Measurements from ENCODE around the gene CHD6.

CHD6 gene

GRCh38 chr20:41524980-41525613 is 93.1 kb downstream of the CHD6 start:
- H3K4me3 Mint-ChIP-seq: no peak overlapping the region
- ATAC-seq (replicated peaks; ENCODE audit: extremely low read depth, poor library complexity, severe bottlenecking) (no peak), DNase-seq (ENCODE audit: low spot score in 2 of 2) (no peak)
- no peaks in the 10 kb centered on the region for H3K9me3 Mint-ChIP-seq
- peaks cover 44% of the 10 kb centered on the region for H3K4me1 Mint-ChIP-seq
- H3K27ac Mint-ChIP-seq (ENCODE audit: low read depth): peak overlapping the region; percentile 29
- no peaks in the 10 kb centered on the region for H3K27me3 Mint-ChIP-seq
- H3K36me3 Mint-ChIP-seq (ENCODE audit: insufficient read depth): peaks cover 4% of the 10 kb centered on the region

- H3K9me3 Mint-ChIP-seq: no peaks in the 10 kb centered on the region
- H3K36me3 Mint-ChIP-seq (ENCODE audit: insufficient read depth): peaks cover 2% of the 10 kb centered on the region
- no peaks in the 10 kb centered on the region for H3K27me3 Mint-ChIP-seq
- no peak overlapping the region for H3K27ac Mint-ChIP-seq (ENCODE audit: low read depth)
- no peak for DNase-seq (ENCODE audit: low spot score in 2 of 2)
- ATAC-seq (replicated peaks; ENCODE audit: extremely low read depth, poor library complexity, severe bottlenecking): no peak
- H3K4me1 Mint-ChIP-seq: peaks cover 38% of the 10 kb centered on the region
- H3K4me3 Mint-ChIP-seq: no peak overlapping the region
Measured at GRCh38 chr20:41523857-41524256, 94.3 kb downstream of the CHD6 start.

GRCh38 chr20:41513829-41514228 is 104.3 kb downstream of the CHD6 start:
- H3K4me1 Mint-ChIP-seq: peaks cover 46% of the 10 kb centered on the region
- no peaks in the 10 kb centered on the region for H3K9me3 Mint-ChIP-seq
- H3K4me3 Mint-ChIP-seq: no peak overlapping the region
- no peaks in the 10 kb centered on the region for H3K27me3 Mint-ChIP-seq
- DNase-seq (ENCODE audit: low spot score in 2 of 2) (no peak), ATAC-seq (replicated peaks; ENCODE audit: extremely low read depth, poor library complexity, severe bottlenecking) (no peak)
- no peak overlapping the region for H3K27ac Mint-ChIP-seq (ENCODE audit: low read depth)
- H3K36me3 Mint-ChIP-seq (ENCODE audit: insufficient read depth): peaks cover 26% of the 10 kb centered on the region

- ATAC-seq (replicated peaks; ENCODE audit: extremely low read depth, poor library complexity, severe bottlenecking): no peak
- Mint-ChIP-seq H3K9me3 (no peaks in the 10 kb centered on the region), H3K4me3 (no peak overlapping the region), H3K4me1 (peaks cover 51% of the 10 kb centered on the region), H3K27ac (ENCODE audit: low read depth) (no peak overlapping the region), H3K36me3 (ENCODE audit: insufficient read depth) (peaks cover 32% of the 10 kb centered on the region), H3K27me3 (no peaks in the 10 kb centered on the region)
- no peak for DNase-seq (ENCODE audit: low spot score in 2 of 2)
Measured at GRCh38 chr20:41512624-41513023, 105.6 kb downstream of the CHD6 start.

- H3K36me3 Mint-ChIP-seq (ENCODE audit: insufficient read depth): peaks cover 32% of the 10 kb centered on the region
- H3K9me3 Mint-ChIP-seq: no peaks in the 10 kb centered on the region
- H3K27me3 Mint-ChIP-seq: no peaks in the 10 kb centered on the region
- ATAC-seq (replicated peaks; ENCODE audit: extremely low read depth, poor library complexity, severe bottlenecking) (no peak), DNase-seq (ENCODE audit: low spot score in 2 of 2) (no peak)
- peaks cover 44% of the 10 kb centered on the region for H3K4me1 Mint-ChIP-seq
- peak overlapping the region; percentile 4 for H3K27ac Mint-ChIP-seq (ENCODE audit: low read depth)
- H3K4me3 Mint-ChIP-seq: no peak overlapping the region
Measured at GRCh38 chr20:41510847-41511450, 107.2 kb downstream of the CHD6 start.

- H3K27me3 Mint-ChIP-seq: no peaks in the 10 kb centered on the region
- H3K36me3 Mint-ChIP-seq (ENCODE audit: insufficient read depth): peaks cover 32% of the 10 kb centered on the region
- peaks cover 40% of the 10 kb centered on the region for H3K4me1 Mint-ChIP-seq
- no peaks in the 10 kb centered on the region for H3K9me3 Mint-ChIP-seq
- DNase-seq (ENCODE audit: low spot score in 2 of 2) (no peak), ATAC-seq (replicated peaks; ENCODE audit: extremely low read depth, poor library complexity, severe bottlenecking) (no peak)
- no peak overlapping the region for H3K27ac Mint-ChIP-seq (ENCODE audit: low read depth)
- H3K4me3 Mint-ChIP-seq: no peak overlapping the region
Measured at GRCh38 chr20:41510224-41510623, 108.0 kb downstream of the CHD6 start.

- Mint-ChIP-seq H3K9me3 (no peaks in the 10 kb centered on the region), H3K4me1 (peaks cover 34% of the 10 kb centered on the region), H3K4me3 (no peak overlapping the region), H3K36me3 (ENCODE audit: insufficient read depth) (peaks cover 29% of the 10 kb centered on the region), H3K27me3 (no peaks in the 10 kb centered on the region), H3K27ac (ENCODE audit: low read depth) (no peak overlapping the region)
- ATAC-seq (replicated peaks; ENCODE audit: extremely low read depth, poor library complexity, severe bottlenecking): no peak
- no peak for DNase-seq (ENCODE audit: low spot score in 2 of 2)
Measured at GRCh38 chr20:41509316-41510200, 108.6 kb downstream of the CHD6 start.

- DNase-seq (ENCODE audit: low spot score in 2 of 2) (no peak), ATAC-seq (replicated peaks; ENCODE audit: extremely low read depth, poor library complexity, severe bottlenecking) (no peak)
- Mint-ChIP-seq H3K4me3 (no peak overlapping the region), H3K27ac (ENCODE audit: low read depth) (peak overlapping the region; percentile 10), H3K9me3 (no peaks in the 10 kb centered on the region), H3K27me3 (no peaks in the 10 kb centered on the region), H3K4me1 (peaks cover 36% of the 10 kb centered on the region), H3K36me3 (ENCODE audit: insufficient read depth) (peaks cover 25% of the 10 kb centered on the region)
Measured at GRCh38 chr20:41508335-41508734, 109.8 kb downstream of the CHD6 start.

- H3K36me3 Mint-ChIP-seq (ENCODE audit: insufficient read depth): peaks cover 24% of the 10 kb centered on the region
- H3K4me3 Mint-ChIP-seq: no peak overlapping the region
- no peaks in the 10 kb centered on the region for H3K9me3 Mint-ChIP-seq
- H3K4me1 Mint-ChIP-seq: peaks cover 36% of the 10 kb centered on the region
- ATAC-seq (replicated peaks; ENCODE audit: extremely low read depth, poor library complexity, severe bottlenecking) (no peak), DNase-seq (ENCODE audit: low spot score in 2 of 2) (no peak)
- H3K27me3 Mint-ChIP-seq: no peaks in the 10 kb centered on the region
- peak overlapping the region; percentile 10 for H3K27ac Mint-ChIP-seq (ENCODE audit: low read depth)
Measured at GRCh38 chr20:41507851-41508250, 110.3 kb downstream of the CHD6 start.

- peaks cover 21% of the 10 kb centered on the region for H3K36me3 Mint-ChIP-seq (ENCODE audit: insufficient read depth)
- H3K27ac Mint-ChIP-seq (ENCODE audit: low read depth): no peak overlapping the region
- no peak for ATAC-seq (replicated peaks; ENCODE audit: extremely low read depth, poor library complexity, severe bottlenecking)
Measured at GRCh38 chr20:41507436-41507835, 110.7 kb downstream of the CHD6 start.

GRCh38 chr20:41506192-41506915 is 111.8 kb downstream of the CHD6 start:
- ATAC-seq (replicated peaks; ENCODE audit: extremely low read depth, poor library complexity, severe bottlenecking) (no peak), DNase-seq (ENCODE audit: low spot score in 2 of 2) (no peak)
- Mint-ChIP-seq H3K9me3 (no peaks in the 10 kb centered on the region), H3K4me3 (no peak overlapping the region), H3K4me1 (peaks cover 28% of the 10 kb centered on the region), H3K36me3 (ENCODE audit: insufficient read depth) (peaks cover 11% of the 10 kb centered on the region), H3K27ac (ENCODE audit: low read depth) (no peak overlapping the region), H3K27me3 (no peaks in the 10 kb centered on the region)

More at GRCh38 chr20:41507436-41507835, 110.7 kb downstream of the CHD6 start:
- Mint-ChIP-seq H3K4me1 (peaks cover 32% of the 10 kb centered on the region), H3K27me3 (no peaks in the 10 kb centered on the region), H3K9me3 (no peaks in the 10 kb centered on the region), H3K4me3 (no peak overlapping the region)
- DNase-seq (ENCODE audit: low spot score in 2 of 2): no peak

- ATAC-seq (replicated peaks; ENCODE audit: extremely low read depth, poor library complexity, severe bottlenecking): no peak
- H3K27ac Mint-ChIP-seq (ENCODE audit: low read depth): no peak overlapping the region
Measured at GRCh38 chr20:41505184-41505583, 113.0 kb downstream of the CHD6 start.

More at GRCh38 chr20:41505184-41505583, 113.0 kb downstream of the CHD6 start:
- Mint-ChIP-seq H3K9me3 (no peaks in the 10 kb centered on the region), H3K4me1 (peaks cover 32% of the 10 kb centered on the region), H3K4me3 (no peak overlapping the region), H3K27me3 (no peaks in the 10 kb centered on the region), H3K36me3 (ENCODE audit: insufficient read depth) (peaks cover 11% of the 10 kb centered on the region)
- no peak for DNase-seq (ENCODE audit: low spot score in 2 of 2)
